AG04450 (cell line): ENCODE results near the gene SELENOI. TPM values are rescaled to one million over a fixed set of nuclear protein-coding genes. Genes with fewer than 3 reads are reported as not detected.

Experiments used
- CTCF ChIA-PET: fragments of 300-600, 350-600 bp; formaldehyde crosslinking; extraction: SDS; loops from one replicate; lab custom pipeline; 2022; ENCODE audit warnings: antibody characterized with exemption, inconsistent platforms; lab: Charles Lee
- POLR2A ChIA-PET: fragments of 350-600 bp; formaldehyde crosslinking; extraction: SDS; loops from one replicate; lab custom pipeline; 2021; ENCODE audit warnings: antibody characterized with exemption, inconsistent platforms; lab: Yijun Ruan, JAX
- DNase-seq: peaks from one replicate; pipeline ENCODE4 v3.0.0-alpha.2; 2011; ENCODE audit warnings: low read depth, low spot score
- H3K27ac ChIP-seq: one replicate; pipeline ENCODE4 v1.5.1; 2012; ENCODE audit warnings: low read depth, low read length, control low read depth
- H3K27me3 ChIP-seq: one replicate; pipeline ENCODE4 v1.6.0; 2012; ENCODE audit warnings: low read length; ENCODE audit not compliant: control insufficient read depth, insufficient read depth
- H3K4me3 ChIP-seq: 2 replicates; pipeline ENCODE4 v1.5.1; 2011; ENCODE audit warnings: mild to moderate bottlenecking, low read depth, low read length, control low read depth
- H3K9me3 ChIP-seq: 2 replicates; pipeline ENCODE4 v1.5.1; 2012; ENCODE audit warnings: low read length; ENCODE audit not compliant: control insufficient read depth, insufficient read depth
- CTCF ChIP-seq: IDR thresholded peaks from 2 replicates; pipeline ENCODE4 v1.5.1; 2011; ENCODE audit warnings: low read depth, low read length, control low read depth, inconsistent platforms
- polyA plus RNA-seq: library from polyadenylated mRNA; depleted of rRNA; stranded (reverse); fragments of >200 nt; gene quantifications from 2 replicates; pipeline ENCODE4 v1.2.3, GENCODE V29; 2011

SELENOI gene
- polyA plus RNA-seq, 1 experiment = 10.9 TPM

- Histone ChIP-seq H3K27ac (no peak overlapping the region), H3K27me3 (no peaks in the 10 kb centered on the region), H3K9me3 (no peaks in the 10 kb centered on the region), H3K4me3 (no peak overlapping the region)
- no peak for TF ChIP-seq CTCF
- ChIA-PET CTCF (no interaction called here), POLR2A (no interaction called here)
- DNase-seq = no peak
Observed at GRCh38 chr2:26387189-26387588, 41.2 kb downstream of the SELENOI start.

- ChIA-PET POLR2A (interaction anchor here (0.5 kb wide), 1 partner anchor 163 kb away, joined by 9 read pairs; no protein-coding TSS in a partner anchor), CTCF (no interaction called here)
- DNase-seq = no peak
- H3K9me3 ChIP-seq = no peaks in the 10 kb centered on the region
- H3K27me3 ChIP-seq = no peaks in the 10 kb centered on the region
- H3K4me3 ChIP-seq = no peak overlapping the region
- no peak for TF ChIP-seq CTCF
- no peak overlapping the region for H3K27ac ChIP-seq
Observed at GRCh38 chr2:26394694-26395093, 48.8 kb downstream of the SELENOI start.

GRCh38 chr2:26395394-26395793 lies 49.5 kb downstream of the SELENOI start:
- CTCF ChIA-PET = no interaction called here
- H3K4me3 ChIP-seq = no peak overlapping the region
- H3K27ac ChIP-seq = no peak overlapping the region
- no peaks in the 10 kb centered on the region for H3K9me3 ChIP-seq
- POLR2A ChIA-PET = interaction anchor here (0.5 kb wide), 1 partner anchor 163 kb away, joined by 9 read pairs; no protein-coding TSS in a partner anchor
- DNase-seq = no peak
- H3K27me3 ChIP-seq = no peaks in the 10 kb centered on the region
- TF ChIP-seq CTCF = no peak

- H3K27me3 ChIP-seq = no peaks in the 10 kb centered on the region
- no peak overlapping the region for H3K4me3 ChIP-seq
- ChIA-PET POLR2A (no interaction called here), CTCF (no interaction called here)
- no peak for DNase-seq
- no peaks in the 10 kb centered on the region for H3K9me3 ChIP-seq
- no peak for TF ChIP-seq CTCF
- H3K27ac ChIP-seq = no peak overlapping the region
Observed at GRCh38 chr2:26396734-26397298, 50.9 kb downstream of the SELENOI start.

GRCh38 chr2:26399771-26400376 lies 53.9 kb downstream of the SELENOI start:
- TF ChIP-seq CTCF = no peak
- Histone ChIP-seq H3K27me3 (no peaks in the 10 kb centered on the region), H3K4me3 (no peak overlapping the region), H3K27ac (no peak overlapping the region), H3K9me3 (no peaks in the 10 kb centered on the region)
- no peak for DNase-seq
- POLR2A ChIA-PET = no interaction called here
- CTCF ChIA-PET = no interaction called here
